GM19351 (cell line): ENCODE results near the gene TLCD1.
"Not testable (repeated sequence)": the region's sequence is repeated elsewhere in the genome, so short reads cannot be mapped to it uniquely, and the experiment has no call there.

Source experiments
- ATAC-seq: cut with Tn5 transposase; IDR thresholded peaks from one replicate; pipeline ENCODE4 v1.9.1; 2021; ENCODE audit warnings: mild to moderate bottlenecking, moderate library complexity; ENCODE audit not compliant: unreplicated experiment

TLCD1 gene

DNA sequence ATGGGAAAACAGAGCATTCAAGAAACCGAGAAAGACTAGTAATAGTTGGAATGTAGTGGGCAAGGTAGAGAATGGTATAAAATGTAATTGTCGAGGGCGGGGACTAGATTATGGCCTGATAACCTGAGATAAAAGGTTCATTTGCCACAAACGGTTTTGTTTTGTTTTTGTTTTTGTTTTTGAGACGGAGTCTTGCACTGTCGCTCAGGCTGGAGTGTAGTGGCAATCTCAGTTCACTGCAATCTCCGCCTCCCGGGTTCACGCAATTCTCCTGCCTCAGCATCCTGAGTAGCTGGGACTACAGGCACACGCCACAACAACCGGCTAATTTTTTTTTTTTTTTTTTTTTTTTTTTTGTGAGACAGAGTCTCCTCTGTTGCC is 3.9 kb upstream of the TLCD1 start:
- ATAC-seq, result no peak

DNA sequence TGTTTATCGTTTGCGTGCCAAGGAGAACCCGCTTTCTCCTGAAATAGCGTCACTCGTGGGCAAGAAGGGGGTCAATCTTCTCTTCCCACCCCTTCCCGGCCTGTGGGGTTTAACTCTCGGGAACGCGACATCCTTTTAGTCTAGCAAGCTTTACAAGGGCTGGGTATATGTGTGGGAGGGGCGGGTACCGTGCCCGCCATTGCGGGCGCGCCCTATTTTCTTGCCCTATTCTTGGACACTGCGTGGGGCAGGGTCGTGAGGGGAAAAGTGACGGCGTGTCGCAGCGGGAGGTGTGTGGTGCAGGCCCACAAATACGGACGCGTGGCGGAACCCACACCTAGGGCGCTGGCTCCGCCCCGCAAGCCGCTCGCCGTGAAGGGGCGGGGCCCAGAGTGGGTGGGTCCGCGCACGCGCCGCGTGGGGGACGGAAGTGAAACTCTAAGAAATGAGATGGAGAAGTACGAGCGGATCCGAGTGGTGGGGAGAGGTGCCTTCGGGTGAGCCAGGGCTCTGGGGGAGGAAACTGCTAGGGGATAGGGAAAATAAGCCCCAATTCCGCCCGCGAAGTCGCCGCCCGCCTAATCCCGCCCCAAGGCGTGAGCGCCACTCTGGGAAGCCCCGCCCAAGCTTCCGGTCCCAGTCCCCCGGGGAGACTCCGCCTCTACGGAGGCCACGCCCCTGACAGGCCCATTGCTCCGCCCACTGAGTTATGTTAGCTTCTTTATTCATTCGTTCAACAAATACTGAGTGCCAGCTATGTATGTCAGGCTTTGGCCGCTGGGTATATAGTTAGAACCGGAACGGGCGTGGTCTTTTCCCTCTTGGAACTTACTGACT is 2.5 kb upstream of the TLCD1 start, which contains the start of gene NEK8:
TSS of gene NEK8 (plus strand) at position 425 of the 837 bp plus-strand sequence. CDS start at position 451, 26 bp downstream.
- ATAC-seq, result peak; percentile 34

DNA sequence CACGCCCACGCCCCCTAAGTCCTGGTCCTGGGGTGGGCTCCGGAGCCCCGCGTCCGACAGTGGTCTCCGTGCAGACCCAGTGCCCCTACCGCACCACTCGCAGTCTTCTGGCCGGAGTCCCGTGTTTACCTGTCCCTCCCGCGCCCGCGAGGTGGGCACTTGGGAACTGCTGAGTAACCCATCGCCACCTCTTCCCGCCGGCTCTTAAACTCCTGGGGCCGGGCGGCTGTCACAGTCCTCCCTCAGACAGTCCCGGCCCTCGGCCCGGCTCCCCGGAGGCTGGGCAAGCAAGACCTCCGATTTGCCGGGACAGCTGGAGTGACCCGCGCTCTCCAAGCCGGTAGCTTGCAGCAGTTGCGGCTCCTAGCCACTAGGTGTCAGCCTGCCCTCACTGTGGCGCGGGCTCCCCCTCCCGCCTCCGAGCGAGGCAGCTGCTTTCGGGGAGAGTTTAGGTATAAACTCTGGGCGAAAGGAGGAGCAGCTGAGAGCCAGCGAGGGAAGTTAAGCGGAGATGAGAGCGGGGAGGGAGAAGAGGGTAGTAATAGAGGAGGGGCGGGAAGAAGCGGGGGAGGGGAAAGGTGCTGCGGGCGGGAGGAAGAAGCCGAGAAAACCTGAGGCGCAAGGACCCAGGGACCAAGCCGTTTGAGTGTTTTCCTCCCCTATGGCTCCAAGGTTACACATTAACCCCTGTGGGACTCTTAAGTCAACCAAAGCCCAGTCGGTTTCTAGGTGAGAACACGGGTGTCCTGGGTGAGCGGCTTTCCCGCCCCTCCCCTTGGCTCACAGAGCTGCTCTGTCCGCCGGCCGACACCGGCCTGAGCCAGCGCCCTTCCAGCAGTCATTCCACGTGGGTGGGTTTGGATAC is 826 bp upstream of the TLCD1 start:
- ATAC-seq, result no peak

DNA sequence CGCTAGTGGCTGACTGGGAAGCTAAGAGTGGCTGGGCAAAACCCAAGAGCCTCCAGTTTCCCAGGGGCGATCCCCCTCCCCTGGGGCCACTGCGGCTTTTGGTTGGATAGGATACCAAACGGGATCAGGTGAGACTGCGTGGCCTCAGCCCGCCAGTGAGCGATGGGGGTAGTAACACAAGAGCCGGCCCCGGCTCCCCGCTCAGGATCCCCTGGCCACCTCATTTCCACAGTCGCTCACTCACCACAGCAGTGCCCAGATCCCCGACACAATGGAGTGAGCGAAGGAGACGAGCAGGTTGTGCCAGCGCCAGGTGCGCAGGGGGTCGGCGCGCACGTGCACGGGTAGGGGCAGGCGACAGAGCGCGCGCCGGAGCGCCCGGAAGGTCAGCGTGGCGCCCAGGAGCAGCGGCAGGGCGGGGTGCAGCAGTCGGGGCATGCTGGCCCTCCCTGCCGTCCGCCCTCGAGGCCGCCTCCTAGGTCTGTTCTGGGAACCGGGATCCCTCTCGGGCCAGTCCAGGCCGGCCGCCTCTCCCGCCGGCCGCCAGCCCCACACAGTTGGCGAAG is 290 bp downstream of the TLCD1 start:
- no peak for ATAC-seq

DNA sequence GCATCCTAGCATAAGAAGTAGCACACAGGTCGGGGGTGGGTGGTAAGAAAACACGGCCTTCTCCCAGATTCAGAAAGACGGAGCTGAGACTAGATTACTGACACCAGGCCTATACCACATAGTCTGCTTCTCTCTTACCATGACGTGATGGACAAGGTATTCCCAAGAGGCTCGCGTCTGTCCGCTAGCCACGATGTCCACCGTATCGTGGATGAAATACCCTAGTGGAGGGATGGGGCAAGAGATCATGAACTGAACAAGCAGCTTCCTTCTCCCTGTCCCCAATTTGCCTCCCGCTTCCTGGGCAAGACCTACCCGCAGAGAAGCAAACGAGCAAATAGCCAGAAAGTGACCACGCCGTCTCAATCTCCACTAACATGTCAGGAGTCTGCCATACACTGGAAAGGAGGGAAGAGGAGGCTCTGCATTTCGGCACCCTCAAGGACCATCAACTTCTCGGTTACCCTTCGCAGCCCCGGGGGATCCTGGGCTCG is 820 bp downstream of the TLCD1 start:
- ATAC-seq, result no peak

DNA sequence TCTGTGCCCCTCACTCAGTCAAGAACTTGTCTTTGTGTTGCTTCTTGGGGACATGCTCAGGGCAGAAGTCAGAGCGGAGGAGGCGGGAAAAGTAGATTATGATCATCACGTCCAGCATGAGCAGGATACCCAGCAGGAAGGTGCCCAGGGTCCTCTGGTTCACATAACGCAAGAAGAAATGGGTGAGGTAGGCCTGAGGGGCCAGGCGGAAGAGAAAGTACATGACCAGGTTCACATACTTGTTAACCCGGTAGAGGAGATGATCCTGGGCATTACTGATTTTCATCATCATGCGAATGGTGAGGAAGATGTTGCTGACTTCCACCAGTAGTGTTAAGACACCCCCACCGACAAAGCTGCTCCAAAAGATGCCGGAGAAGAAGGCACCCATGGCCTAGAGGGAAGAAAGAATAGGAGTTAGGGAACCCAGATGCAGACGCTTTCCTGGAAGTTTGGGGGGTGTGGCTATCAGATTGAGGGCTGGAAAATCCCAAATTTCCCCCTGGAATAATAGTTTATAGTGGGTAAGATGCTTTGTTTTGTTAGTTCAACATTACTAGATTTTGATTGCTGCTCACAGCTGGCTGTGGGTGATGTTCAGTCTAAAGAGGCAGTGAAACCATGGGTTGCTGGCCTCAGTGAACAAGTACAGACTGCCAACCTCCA is 1.4 kb downstream of the TLCD1 start:
- no peak for ATAC-seq

DNA sequence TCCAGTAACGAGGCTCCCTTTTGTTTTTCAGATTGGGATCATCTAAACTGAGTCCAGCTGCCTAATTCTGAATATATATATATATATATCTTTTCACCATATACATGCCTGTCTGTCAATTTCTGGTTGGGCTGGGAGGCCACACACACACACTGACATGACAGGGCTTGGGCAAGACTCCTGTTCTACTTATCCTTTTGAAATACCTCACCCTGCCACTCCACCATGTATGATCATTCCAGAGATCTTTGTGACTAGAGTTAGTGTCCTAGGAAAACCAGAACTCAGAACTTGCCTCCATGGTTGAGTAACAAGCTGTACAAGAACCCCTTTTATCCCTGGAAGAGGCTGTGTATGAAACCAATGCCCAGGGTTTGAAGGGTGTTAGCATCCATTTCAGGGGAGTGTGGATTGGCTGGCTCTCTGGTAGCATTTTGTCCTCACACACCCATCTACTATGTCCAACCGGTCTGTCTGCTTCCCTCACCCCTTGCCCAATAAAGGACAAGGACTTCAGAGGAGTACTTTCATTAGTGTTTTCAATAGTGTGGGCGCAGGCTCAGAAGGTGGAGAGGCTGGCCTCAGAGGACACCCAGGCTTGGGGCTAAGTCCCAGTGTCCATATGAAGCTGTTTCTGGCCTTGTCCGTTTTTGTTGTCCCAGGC is 2.1 kb downstream of the TLCD1 start:
- ATAC-seq, result not testable (repeated sequence)

DNA sequence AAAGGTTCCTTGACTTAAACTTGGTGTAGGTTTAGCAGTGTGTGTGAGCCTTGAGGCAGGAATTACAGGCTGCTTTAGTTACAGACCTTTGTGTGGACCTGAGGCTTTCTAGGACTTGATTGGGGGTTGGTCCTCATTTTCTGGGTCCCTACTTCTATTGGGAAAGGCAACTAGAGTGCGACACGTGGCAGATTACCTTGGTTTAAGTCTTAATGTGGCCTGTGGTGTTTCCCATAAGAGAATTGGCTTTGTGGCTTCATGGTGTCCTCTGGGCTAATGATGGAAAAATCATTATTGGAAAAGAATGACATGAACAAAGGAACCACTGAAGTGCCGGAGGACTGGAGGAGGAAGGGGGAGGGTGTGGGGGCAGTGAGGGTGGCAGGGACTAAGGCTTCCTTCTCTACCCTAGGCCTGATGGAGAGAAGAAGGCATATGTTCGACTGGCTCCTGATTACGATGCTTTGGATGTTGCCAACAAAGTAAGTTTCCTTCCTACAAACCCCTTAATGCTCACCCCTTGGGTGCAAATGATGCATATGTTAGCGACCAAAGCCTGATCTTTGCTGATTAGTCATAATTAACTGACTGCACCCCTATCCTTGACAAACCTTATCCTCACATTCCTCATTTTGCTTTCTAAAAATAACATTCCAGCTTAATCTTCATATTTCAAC is 2.7 kb downstream of the TLCD1 start:
- no peak for ATAC-seq

DNA sequence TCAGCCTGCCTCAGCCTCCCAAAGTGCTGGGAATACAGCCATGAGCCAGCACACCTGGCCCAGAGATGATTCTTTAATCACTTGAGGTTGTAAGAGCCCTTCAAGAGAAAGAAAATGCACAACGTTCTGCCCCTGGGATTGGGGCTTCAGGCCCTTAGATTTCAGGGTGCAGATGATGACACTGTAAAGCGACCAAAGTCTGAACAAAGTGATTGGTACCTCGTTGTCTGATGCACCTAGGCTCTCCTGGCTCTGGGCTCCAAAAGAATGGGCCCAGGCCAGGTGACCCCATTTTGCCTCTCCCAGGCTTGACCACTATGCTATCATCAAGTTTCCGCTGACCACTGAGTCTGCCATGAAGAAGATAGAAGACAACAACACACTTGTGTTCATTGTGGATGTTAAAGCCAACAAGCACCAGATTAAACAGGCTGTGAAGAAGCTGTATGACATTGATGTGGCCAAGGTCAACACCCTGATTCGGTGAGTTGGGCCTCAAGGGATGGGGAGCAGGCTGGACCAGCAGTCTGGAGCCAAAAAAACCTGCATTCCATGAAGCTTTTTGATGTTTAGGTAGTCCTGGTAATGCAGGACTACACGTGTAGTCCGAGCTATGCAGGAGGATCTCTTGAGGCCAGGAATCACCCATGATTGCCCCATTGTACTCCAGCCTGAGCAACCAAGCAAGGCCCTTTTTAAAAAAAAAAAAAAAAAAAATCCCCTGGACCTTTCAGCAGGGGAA is 3.4 kb downstream of the TLCD1 start:
- ATAC-seq, result no peak

DNA sequence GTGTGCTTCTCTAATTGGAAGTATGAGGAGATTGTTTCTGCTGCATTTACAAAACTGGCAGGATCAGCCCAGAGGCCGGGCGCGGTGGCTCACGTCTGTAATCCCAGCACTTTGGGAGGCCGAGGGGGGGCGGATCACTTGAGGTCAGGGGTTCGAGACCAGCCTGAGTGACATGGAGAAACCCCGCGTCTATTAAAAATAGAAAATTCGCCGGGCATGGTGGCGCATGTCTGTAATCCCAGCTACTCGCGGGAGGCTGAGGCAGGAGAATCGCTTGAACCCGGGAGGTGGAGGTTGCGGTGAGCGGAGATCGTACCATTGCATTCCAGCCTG is 5.1 kb downstream of the TLCD1 start:
- not testable (repeated sequence) for ATAC-seq

DNA sequence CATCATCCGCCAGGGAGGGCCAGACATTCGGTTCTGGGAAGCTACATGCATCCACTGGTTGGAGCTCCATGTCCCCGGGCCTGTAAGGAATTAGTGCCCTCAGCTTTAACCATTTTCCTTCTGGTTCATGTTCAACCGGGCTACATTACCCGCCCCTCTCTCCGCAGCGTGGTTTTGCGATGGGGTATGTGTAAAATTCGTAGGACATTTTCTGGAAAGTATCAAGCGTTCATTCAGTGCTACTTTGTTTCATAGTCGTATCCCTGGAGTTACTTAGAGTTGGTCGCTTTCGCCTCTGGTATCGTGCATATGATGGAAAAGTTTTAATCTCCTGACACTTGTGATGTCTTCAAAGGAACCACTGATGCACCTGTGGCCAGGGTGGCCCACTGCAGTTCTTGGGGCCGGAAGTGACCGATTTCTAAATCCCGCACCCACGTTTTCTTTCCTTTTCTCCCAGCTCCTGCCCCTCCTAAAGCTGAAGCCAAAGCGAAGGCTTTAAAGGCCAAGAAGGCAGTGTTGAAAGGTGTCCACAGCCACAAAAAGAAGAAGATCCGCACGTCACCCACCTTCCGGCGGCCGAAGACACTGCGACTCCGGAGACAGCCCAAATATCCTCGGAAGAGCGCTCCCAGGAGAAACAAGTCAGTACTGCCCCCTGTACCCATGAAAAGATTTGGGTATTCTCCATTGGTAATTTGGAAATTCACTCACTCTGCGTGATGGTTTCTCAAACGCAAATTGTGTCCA is 5.6 kb downstream of the TLCD1 start:
- ATAC-seq, result no peak

DNA sequence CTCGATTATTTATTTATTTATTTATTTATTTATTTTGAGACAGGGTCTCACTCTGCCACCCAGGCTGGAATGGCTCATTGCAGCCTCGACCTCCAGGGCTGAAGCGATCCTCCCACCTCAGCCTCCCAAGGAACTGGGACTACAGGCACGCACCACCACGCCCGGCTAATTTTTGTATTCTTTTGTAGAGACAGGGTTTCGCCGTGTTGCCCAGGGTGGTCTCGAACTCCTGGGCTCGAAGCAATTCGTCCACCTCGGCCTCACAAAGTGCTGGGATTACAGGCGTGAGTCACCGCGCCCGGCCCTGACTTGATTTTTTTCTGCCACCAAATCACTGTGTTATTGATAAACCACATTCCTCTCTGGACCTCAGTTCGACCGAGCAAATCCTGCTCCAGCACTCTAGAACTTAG is 7.0 kb downstream of the TLCD1 start:
- no peak for ATAC-seq

DNA sequence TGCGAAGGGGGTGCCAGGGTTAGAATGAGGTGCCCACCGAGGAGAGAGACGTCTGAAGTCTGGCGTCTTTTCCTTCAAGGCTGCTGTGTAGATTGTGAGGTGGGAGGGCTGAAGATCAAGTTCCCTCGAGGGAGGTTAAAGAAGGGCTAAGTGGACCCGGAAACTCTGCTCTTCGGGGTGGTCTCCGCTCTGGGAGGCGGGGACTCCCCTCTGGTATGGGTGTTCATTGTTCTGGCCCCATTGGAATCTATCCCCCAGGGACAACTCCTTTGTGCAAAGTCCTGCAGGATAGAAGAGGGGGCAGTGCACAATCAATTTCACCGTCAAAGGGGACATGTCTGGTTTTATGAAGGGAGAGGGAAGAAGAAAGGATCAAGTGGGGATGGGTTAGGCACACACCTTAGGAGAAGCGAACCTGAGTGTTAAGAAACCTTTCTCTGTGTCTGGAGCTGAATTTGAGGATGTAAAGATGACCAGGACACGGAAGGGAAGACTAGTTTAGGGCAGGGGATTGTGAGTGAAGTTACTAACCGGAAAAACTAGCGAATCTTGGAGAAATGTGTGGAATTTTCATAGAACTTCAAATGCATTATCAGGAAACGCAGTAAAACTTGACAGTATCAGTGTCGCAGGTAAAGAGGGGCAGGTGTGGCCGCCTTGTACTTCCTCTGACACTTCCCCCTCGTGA is 7.6 kb downstream of the TLCD1 start:
- no peak for ATAC-seq

DNA sequence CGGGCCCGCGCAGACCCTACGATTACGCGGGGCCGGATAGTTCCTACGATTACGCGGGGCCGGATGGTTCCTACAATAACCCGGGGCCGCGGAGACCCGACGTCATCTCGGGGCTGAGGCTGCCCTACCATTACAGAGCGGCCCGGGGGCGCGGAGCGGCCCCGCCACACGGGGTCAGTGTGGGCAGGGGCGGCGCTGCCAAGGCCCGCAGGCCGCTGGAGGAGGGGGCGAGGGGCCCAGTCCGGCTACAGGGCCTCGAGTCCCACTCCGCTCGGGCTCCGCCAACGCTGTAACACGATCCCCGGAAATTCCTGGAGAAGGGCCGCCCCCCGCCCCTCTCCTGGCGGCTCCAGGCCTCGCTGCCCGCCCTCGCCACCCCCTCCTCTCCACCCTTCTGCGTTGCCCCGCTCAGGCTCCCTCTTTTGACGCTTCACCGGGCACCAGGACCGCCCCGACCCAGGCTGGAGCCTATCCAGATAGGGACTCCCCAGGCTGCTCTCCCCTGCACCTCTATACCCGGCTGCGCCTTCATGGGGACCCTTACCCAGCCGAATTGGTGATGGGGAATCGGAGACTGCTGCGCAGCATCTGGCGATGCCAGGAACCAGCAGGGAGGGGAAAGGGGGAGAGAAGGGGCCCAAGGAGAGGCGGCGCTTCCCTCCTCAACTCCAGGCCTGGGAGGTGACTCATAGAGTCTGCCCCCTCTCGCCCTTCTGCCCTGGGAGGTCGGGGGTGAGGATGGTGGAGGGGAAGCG is 8.3 kb downstream of the TLCD1 start, which contains the start of gene RAB34:
TSS of gene RAB34 (minus strand) at position 291 of the 755 bp plus-strand sequence. CDS start 602 bp downstream, outside the sequence.
- no peak for ATAC-seq

DNA sequence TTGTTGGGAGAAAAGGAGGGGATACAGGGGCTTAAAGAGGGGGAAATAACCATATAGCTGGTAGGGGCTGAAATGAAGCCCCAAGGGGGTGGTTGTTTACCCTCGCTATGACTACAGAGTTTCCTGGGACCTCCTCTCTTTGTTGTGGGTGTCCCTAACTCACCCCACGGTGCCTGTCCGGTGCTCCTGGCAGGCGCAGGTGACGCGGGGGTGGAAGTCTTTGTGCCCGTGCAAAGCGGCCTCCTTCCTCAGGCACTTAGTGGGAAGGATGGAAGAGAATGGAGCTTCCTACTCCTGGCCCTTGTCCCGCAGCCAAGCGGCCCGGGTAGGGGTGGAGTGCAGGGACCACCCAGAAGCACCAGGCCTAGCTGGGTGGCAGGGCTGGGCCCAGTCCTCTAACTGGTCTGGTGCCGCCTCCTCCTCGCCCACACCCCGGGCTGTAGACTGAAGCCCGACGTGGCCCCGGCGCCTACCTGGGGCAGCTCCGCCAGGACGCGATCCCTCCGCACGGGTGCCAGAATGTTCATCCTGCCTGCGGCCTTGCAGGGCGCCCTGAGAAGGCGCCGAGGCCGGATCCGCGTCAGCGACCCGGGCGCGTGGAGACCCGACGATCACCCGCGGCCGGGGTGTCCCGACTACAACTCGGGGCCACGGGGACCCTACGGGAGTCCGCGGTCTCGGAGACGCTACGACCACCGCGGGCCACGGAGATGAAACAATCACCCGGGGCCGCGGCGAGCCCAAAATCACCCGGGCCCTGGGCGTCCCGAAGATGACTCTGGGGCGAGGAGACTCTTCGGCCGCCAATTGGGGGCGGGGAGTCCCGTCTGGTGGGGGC is 9.1 kb downstream of the TLCD1 start:
- no peak for ATAC-seq

DNA sequence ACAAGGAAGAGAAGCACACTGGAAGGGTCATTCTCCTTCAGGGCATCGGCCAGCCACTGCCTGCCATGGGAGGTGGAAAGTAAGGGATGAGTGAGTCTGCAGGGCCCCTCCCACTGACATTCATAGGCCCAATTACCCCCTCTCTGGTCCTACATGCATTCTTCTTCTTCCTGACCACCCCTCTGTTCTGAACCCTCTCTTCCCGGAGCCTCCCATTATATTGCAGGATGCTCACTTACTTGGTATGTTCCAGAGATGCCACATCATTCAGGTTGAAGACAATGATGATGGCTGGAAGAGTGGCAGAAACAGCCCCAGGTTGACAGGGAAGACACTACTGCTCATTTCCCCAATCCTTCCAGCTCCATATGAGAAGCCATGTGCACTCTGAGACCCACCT is 10.8 kb downstream of the TLCD1 start:
- ATAC-seq, result no peak
